ENCODE data around the gene DGKQ. TPM values are rescaled to one million over a fixed set of nuclear protein-coding genes. Genes with fewer than 3 reads are reported as not detected.

DGKQ gene
- total RNA-seq, 4 donors from 2014 or later = 3.2 to 5.2 (median 4.5) TPM

DNA sequence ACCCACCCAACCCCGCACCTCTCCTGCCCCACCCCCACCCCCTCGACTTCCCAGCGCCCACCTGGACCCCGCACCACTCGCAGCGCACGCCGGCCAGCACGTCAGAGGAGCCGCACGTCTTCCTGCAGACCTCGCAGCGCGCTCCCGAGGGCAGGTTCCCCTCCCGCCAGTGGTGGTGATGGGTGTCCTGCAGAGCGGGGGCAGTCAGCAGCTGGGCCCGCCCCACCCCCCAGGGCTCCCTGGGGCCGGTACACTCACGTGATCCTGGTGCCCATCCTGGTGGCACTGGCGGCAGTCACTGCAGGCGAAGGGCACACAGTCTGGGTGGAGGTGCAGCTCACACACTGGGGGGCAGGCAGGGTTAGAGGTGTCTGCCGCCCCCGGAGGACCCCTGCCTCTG is 5.1 kb downstream of the DGKQ start:
- H3K4me1 ChIP-seq = peaks cover 15 to 16% of the 10 kb centered on the region in 2 donors
- intact Hi-C loops (cut with DNase I; ENCODE audit: low total_unique reads) = no loop called here
- ATAC-seq = no peak
- no peak overlapping the region for H3K27ac ChIP-seq
- H3K4me3 ChIP-seq = no peak overlapping the region
- no peak for DNase-seq
- no peak for TF ChIP-seq POLR2A (IDR thresholded peaks at IDR 0.05)
- TF ChIP-seq, protein P1, sequence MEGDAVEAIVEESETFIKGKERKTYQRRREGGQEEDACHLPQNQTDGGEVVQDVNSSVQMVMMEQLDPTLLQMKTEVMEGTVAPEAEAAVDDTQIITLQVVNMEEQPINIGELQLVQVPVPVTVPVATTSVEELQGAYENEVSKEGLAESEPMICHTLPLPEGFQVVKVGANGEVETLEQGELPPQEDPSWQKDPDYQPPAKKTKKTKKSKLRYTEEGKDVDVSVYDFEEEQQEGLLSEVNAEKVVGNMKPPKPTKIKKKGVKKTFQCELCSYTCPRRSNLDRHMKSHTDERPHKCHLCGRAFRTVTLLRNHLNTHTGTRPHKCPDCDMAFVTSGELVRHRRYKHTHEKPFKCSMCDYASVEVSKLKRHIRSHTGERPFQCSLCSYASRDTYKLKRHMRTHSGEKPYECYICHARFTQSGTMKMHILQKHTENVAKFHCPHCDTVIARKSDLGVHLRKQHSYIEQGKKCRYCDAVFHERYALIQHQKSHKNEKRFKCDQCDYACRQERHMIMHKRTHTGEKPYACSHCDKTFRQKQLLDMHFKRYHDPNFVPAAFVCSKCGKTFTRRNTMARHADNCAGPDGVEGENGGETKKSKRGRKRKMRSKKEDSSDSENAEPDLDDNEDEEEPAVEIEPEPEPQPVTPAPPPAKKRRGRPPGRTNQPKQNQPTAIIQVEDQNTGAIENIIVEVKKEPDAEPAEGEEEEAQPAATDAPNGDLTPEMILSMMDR (IDR thresholded peaks at IDR 0.05 in 4 of 5, conservative IDR thresholded peaks at IDR 0.05 in 1 of 5) = no peak
- no peaks in the 10 kb centered on the region for H3K36me3 ChIP-seq
- no peaks in the 10 kb centered on the region for H3K9me3 ChIP-seq
- no peaks in the 10 kb centered on the region for H3K27me3 ChIP-seq
- in situ Hi-C loops (cut with MboI; ENCODE audit: low sequenced_read_pairs in 4 of 4) = no loop called here

DNA sequence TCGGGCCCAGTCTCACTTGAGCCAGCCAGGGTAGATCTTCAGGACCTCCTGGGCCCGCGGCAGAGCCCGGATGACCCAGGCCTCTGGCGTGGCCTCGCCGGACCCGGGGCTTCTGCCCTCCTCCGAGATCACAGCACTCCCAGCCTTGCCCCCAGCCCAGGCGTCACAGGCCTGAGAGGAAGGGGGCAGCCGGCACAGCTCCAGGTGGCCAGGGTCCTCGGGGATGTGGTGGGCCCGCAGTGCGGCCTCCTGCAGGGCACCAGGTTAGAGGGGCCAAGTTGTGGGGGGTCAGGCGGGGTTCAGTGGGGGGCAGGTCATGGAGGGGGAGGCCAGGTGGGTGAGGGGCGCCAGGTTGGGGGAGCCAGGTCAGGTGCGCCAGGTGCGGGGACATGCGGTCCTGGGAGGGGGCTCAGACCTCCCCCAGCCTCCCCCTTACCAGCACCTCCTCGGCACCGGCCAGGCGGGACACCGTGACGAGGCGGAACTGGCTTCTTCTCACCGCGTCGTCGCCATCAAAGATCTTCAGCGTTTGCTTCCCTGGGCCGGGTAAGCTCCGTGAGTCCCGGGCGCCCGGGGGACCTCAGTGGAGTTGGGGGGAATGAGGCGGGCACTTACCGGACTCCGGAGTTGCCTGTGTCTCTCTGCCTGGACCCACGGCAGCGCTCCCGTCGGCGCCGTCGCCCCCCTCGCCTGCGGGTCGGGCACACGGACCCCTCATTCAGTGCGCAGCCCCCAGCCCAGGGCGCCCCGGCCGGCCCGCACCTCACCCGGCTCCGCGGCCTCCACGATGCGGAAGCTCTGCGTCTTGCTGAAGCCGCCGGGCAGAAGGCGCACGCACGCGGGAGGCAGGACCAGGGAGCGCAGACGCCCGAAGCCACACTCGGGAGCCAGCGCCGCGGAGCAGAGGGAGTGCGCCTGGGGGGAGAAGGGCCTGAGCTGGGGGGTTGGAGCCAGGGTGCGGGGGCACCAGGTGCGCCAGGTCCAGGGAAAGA is 6.0 kb downstream of the DGKQ start:
- no peaks in the 10 kb centered on the region for H3K9me3 ChIP-seq
- ATAC-seq (no peak), DNase-seq (no peak)
- H3K27me3 ChIP-seq = no peaks in the 10 kb centered on the region
- intact Hi-C loops (cut with DNase I; ENCODE audit: low total_unique reads) = no loop called here
- no peaks in the 10 kb centered on the region for H3K36me3 ChIP-seq
- no peak overlapping the region for H3K4me3 ChIP-seq
- TF ChIP-seq, protein P1 (IDR thresholded peaks at IDR 0.05 in 4 of 5, conservative IDR thresholded peaks at IDR 0.05 in 1 of 5) = no peak
- no peak for TF ChIP-seq POLR2A (IDR thresholded peaks at IDR 0.05)
- in situ Hi-C loops (cut with MboI; ENCODE audit: low sequenced_read_pairs in 4 of 4) = no loop called here
- no peak overlapping the region for H3K27ac ChIP-seq
- H3K4me1 ChIP-seq = peaks cover 11 to 13% of the 10 kb centered on the region in 2 donors

DNA sequence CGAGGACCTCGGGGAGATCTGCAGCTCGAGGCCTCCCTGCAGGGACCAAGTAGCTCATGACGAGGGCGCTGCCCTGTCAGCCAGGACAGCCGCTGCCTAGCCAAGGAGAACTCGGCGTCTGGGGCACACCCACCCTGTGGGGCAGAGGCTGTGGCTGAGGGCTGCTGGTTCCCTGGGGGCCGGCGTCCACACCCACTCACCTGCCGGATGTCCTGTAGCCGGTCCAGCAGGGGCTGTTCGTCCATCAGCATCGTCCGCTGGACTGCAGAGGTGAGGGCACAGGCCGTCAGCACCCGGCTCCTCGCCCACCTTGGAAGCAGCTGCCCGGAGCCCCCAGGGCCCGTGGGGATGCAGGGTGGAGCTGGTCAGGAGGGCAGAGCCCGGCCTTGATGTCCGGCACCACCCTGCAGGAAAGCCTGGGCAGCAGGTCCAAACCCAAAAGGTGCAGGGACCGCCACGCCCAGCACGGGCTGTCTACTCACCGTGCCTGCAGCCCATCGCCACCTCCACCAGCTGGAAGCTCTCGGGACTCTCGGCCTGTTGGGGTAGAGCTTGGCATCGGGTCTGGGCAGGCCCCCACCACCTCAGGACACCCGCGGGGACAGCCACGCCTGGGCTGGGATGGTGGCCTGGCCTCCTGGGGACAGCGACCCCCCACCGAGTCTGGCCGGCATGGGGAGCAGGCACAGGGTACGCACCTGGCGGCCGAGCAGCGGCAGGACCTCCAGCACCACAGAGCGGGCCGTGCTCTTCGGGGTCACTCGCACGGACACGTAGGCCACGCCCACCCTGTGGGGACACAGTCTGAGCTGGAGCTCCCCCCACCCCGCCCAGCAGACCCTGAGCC is 6.9 kb downstream of the DGKQ start:
- Histone ChIP-seq H3K4me1 (peaks cover 2 to 4% of the 10 kb centered on the region in 2 donors), H3K4me3 (no peak overlapping the region), H3K9me3 (no peaks in the 10 kb centered on the region), H3K36me3 (peaks cover 0 to 5% of the 10 kb centered on the region in 2 donors), H3K27ac (no peak overlapping the region), H3K27me3 (no peaks in the 10 kb centered on the region)
- no peak for DNase-seq
- TF ChIP-seq POLR2A (IDR thresholded peaks at IDR 0.05) = no peak
- TF ChIP-seq, protein P1 (IDR thresholded peaks at IDR 0.05 in 4 of 5, conservative IDR thresholded peaks at IDR 0.05 in 1 of 5) = no peak
- in situ Hi-C loops (cut with MboI; ENCODE audit: low sequenced_read_pairs in 4 of 4) = no loop called here
- intact Hi-C loops (cut with DNase I; ENCODE audit: low total_unique reads) = no loop called here
- ATAC-seq = no peak

DNA sequence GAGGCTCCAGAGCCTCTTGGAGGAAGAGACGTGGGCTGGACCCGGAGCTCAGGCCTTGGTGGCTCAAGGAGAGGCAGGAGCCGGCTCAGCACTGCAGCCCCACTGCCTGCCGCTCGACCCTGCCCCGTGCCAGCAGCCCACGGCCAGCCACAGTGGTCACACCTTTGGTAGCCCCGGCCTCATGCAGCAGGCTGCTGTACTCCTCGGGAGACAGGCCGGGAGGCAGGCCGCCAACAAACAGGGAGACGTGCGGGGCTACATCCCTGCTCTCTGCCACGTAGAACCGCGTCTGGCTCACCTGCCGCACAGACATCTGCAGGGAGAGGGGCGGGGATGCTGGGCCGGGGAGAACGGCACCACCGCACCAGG is 7.6 kb downstream of the DGKQ start:
- DNase-seq (no peak), ATAC-seq (no peak)
- Histone ChIP-seq H3K36me3 (peaks cover 0 to 7% of the 10 kb centered on the region in 2 donors), H3K9me3 (no peaks in the 10 kb centered on the region), H3K4me1 (no peaks in the 10 kb centered on the region), H3K27me3 (no peaks in the 10 kb centered on the region), H3K27ac (no peak overlapping the region), H3K4me3 (no peak overlapping the region)
- TF ChIP-seq POLR2A (IDR thresholded peaks at IDR 0.05) = no peak
- in situ Hi-C loops (cut with MboI; ENCODE audit: low sequenced_read_pairs in 4 of 4) (no loop called here), intact Hi-C loops (cut with DNase I; ENCODE audit: low total_unique reads) (no loop called here)

Measured in gastrocnemius medialis (tissue), 4 donors.